DMS79 (cell line): Measurements from ENCODE around the gene TFDP1.

Source experiments
- DNase-seq: peaks from one replicate; lab custom pipeline; 2025; lab: John Stamatoyannopoulos, UW

TFDP1 gene

GRCh38 chr13:113597391-113598080 lies 13.0 kb downstream of the TFDP1 start:
- no peak for DNase-seq

GRCh38 chr13:113598081-113598410 lies 13.5 kb downstream of the TFDP1 start:
- no peak for DNase-seq

- no peak for DNase-seq
These were observed 13.9 kb downstream of the TFDP1 start for GRCh38 chr13:113598481-113598880.

- no peak for DNase-seq
These were observed 14.8 kb downstream of the TFDP1 start for GRCh38 chr13:113599391-113599790.

GRCh38 chr13:113601166-113602070 lies 16.9 kb downstream of the TFDP1 start:
- no peak for DNase-seq

- no peak for DNase-seq
These were observed 17.9 kb downstream of the TFDP1 start for GRCh38 chr13:113602291-113602988.

- DNase-seq, result no peak
These were observed 18.7 kb downstream of the TFDP1 start for GRCh38 chr13:113603116-113603710.

GRCh38 chr13:113604186-113604585 lies 19.6 kb downstream of the TFDP1 start:
- no peak for DNase-seq

- DNase-seq, result no peak
These were observed 20.9 kb downstream of the TFDP1 start for GRCh38 chr13:113605461-113605860.

GRCh38 chr13:113605866-113606438 lies 21.4 kb downstream of the TFDP1 start:
- DNase-seq, result no peak

GRCh38 chr13:113607056-113607888 lies 22.7 kb downstream of the TFDP1 start:
- no peak for DNase-seq

GRCh38 chr13:113607889-113608635 lies 23.5 kb downstream of the TFDP1 start:
- no peak for DNase-seq

- DNase-seq, result no peak
These were observed 24.5 kb downstream of the TFDP1 start for GRCh38 chr13:113608967-113609533.

GRCh38 chr13:113609616-113610015 lies 25.1 kb downstream of the TFDP1 start:
- DNase-seq, result no peak

GRCh38 chr13:113610266-113610665 lies 25.7 kb downstream of the TFDP1 start:
- DNase-seq, result no peak

- no peak for DNase-seq
These were observed 27.4 kb downstream of the TFDP1 start for GRCh38 chr13:113611996-113612395.

- DNase-seq, result no peak
These were observed 28.1 kb downstream of the TFDP1 start for GRCh38 chr13:113612607-113613006.

GRCh38 chr13:113613789-113614379 lies 29.3 kb downstream of the TFDP1 start:
- DNase-seq, result no peak

GRCh38 chr13:113616281-113616906 lies 31.8 kb downstream of the TFDP1 start:
- DNase-seq, result no peak
